Fibroblast of lung (primary cell): ENCODE measurements around the gene LPGAT1.

Source experiments
- EZH2 ChIP-seq: IDR thresholded peaks from 2 replicates; pipeline ENCODE4 v1.5.1; 2012; ENCODE audit warnings: low read length, control low read depth, mild to moderate bottlenecking; ENCODE audit errors: missing control alignments
- TF ChIP-seq, protein P1 (sequence below), 2 donors: IDR thresholded peaks in 1 of 2; conservative IDR thresholded peaks in 1 of 2; 1 replicate in 1 of 2; 2 replicates in 1 of 2; pipeline ENCODE4 v1.5.1; 2011 to 2012; ENCODE audit warnings: low read length in 2 of 2, control low read depth in 1 of 2, inconsistent platforms in 1 of 2, low read depth in 1 of 2, mild to moderate bottlenecking in 1 of 2

DNA sequence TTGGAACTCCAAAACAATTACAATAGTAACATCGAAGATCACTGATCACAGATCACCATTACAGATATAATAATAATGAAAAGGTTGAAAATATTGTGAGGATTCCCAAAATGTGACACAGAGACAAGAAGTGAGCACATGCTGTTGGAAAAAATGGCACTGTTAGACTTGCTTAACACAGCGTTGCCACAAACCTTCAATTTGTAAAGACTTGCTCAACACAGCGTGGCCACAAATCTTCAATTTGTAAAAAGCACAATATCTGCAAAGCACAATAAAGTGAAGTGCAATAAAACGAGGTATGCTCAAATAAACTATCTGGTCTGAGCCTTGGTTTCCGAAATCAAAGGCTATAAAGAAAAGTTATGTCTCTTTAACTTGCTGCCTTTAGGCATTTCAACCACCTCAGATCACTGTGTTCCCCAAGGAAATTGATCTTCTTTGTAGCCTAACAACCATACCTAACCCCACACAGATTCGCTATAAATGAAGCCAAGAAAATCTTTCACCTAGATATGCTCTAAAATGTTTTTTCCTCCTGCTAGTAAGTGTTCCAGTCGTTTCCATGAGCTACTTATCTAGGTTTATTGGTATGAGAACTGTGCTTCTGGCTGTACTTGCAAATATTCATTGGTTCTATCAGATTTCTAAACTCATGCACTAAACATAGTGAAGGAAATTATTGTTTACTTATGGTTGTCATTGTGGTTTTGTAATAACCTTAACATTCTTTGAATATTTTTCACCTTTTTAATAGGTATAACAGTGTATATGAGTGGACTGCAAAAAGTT lies 13.1 kb upstream of the LPGAT1 start:
- TF ChIP-seq, protein P1, sequence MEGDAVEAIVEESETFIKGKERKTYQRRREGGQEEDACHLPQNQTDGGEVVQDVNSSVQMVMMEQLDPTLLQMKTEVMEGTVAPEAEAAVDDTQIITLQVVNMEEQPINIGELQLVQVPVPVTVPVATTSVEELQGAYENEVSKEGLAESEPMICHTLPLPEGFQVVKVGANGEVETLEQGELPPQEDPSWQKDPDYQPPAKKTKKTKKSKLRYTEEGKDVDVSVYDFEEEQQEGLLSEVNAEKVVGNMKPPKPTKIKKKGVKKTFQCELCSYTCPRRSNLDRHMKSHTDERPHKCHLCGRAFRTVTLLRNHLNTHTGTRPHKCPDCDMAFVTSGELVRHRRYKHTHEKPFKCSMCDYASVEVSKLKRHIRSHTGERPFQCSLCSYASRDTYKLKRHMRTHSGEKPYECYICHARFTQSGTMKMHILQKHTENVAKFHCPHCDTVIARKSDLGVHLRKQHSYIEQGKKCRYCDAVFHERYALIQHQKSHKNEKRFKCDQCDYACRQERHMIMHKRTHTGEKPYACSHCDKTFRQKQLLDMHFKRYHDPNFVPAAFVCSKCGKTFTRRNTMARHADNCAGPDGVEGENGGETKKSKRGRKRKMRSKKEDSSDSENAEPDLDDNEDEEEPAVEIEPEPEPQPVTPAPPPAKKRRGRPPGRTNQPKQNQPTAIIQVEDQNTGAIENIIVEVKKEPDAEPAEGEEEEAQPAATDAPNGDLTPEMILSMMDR (conservative IDR thresholded peaks at IDR 0.05 in 1 of 2, IDR thresholded peaks at IDR 0.05 in 1 of 2; ENCODE audit: low read depth in 1 of 2, low read length in 2 of 2) = no peak
- TF ChIP-seq EZH2 = no peak
